DMS79 treated with DMSO at 0.1 percent for 48 hours (cell line): ENCODE results near the gene NR1I3.
"Not testable (repeated sequence)": the region's sequence is repeated elsewhere in the genome, so short reads cannot be mapped to it uniquely, and the experiment has no call there.

Source experiments
- DNase-seq: peaks from one replicate; lab custom pipeline; 2025; lab: John Stamatoyannopoulos, UW

The NR1I3 gene

GRCh38 chr1:161250829-161251228 is 12.8 kb upstream of the NR1I3 start:
- DNase-seq = no peak

- not testable (repeated sequence) for DNase-seq
Measured at GRCh38 chr1:161250100-161250499, 12.1 kb upstream of the NR1I3 start.

- DNase-seq = no peak
Measured at GRCh38 chr1:161244888-161245287, 6.9 kb upstream of the NR1I3 start.

- DNase-seq = no peak
Measured at GRCh38 chr1:161242313-161242712, 4.3 kb upstream of the NR1I3 start.

GRCh38 chr1:161241682-161242081 is 3.7 kb upstream of the NR1I3 start:
- no peak for DNase-seq

GRCh38 chr1:161235957-161236775 is 1.8 kb downstream of the NR1I3 start:
- peak; percentile 15 for DNase-seq

GRCh38 chr1:161233102-161233501 is 4.9 kb downstream of the NR1I3 start:
- no peak for DNase-seq

- DNase-seq = no peak
Measured at GRCh38 chr1:161230762-161231161, 7.2 kb downstream of the NR1I3 start.

GRCh38 chr1:161229896-161230295 is 8.1 kb downstream of the NR1I3 start:
- no peak for DNase-seq

GRCh38 chr1:161228032-161228431 is 10.0 kb downstream of the NR1I3 start:
- no peak for DNase-seq

GRCh38 chr1:161227196-161227871 is 10.7 kb downstream of the NR1I3 start:
- peak; percentile 72 for DNase-seq

- no peak for DNase-seq
Measured at GRCh38 chr1:161226759-161227158, 11.2 kb downstream of the NR1I3 start.

GRCh38 chr1:161226320-161226711 is 11.7 kb downstream of the NR1I3 start:
- no peak for DNase-seq

GRCh38 chr1:161225534-161226319 is 12.3 kb downstream of the NR1I3 start, which contains the start of gene TOMM40L:
TOMM40L (plus strand) TSS chr1:161226060; CDS start chr1:161226490, 430 bp downstream.
- peak; percentile 92 for DNase-seq

GRCh38 chr1:161225178-161225533 is 12.8 kb downstream of the NR1I3 start:
- DNase-seq = no peak

- DNase-seq = not testable (repeated sequence)
Measured at GRCh38 chr1:161224695-161225087, 13.3 kb downstream of the NR1I3 start.

GRCh38 chr1:161223805-161224694 is 14.0 kb downstream of the NR1I3 start:
- no peak for DNase-seq

- DNase-seq = no peak
Measured at GRCh38 chr1:161222175-161223019, 15.6 kb downstream of the NR1I3 start.

GRCh38 chr1:161220002-161220401 is 18.0 kb downstream of the NR1I3 start:
- DNase-seq = no peak

- no peak for DNase-seq
Measured at GRCh38 chr1:161219078-161219892, 18.7 kb downstream of the NR1I3 start.
